Brain pericyte (primary cell): ENCODE results near the gene POC1A.
"Not testable (repeated sequence)": the region's sequence is repeated elsewhere in the genome, so short reads cannot be mapped to it uniquely, and the experiment has no call there.

Experiments
- DNase-seq: peaks from one replicate; pipeline ENCODE4 v3.0.0-alpha.2; 2012; ENCODE audit warnings: low read depth, low spot score

POC1A gene

GRCh38 chr3:52047295-52047960, 106.8 kb downstream of the POC1A start:
- no peak for DNase-seq

- DNase-seq, result no peak
Measured at GRCh38 chr3:52046902-52047239, 107.4 kb downstream of the POC1A start.

- DNase-seq, result no peak
Measured at GRCh38 chr3:52046186-52046901, 107.9 kb downstream of the POC1A start.

- no peak for DNase-seq
Measured at GRCh38 chr3:52044869-52045619, 109.2 kb downstream of the POC1A start.

- no peak for DNase-seq
Measured at GRCh38 chr3:52043750-52044149, 110.5 kb downstream of the POC1A start.

GRCh38 chr3:52043039-52043438, 111.2 kb downstream of the POC1A start:
- not testable (repeated sequence) for DNase-seq

- DNase-seq, result no peak
Measured at GRCh38 chr3:52041118-52041731, 113.0 kb downstream of the POC1A start.

- DNase-seq, result no peak
Measured at GRCh38 chr3:52040600-52040999, 113.6 kb downstream of the POC1A start.

GRCh38 chr3:52039846-52040245, 114.4 kb downstream of the POC1A start:
- no peak for DNase-seq

- DNase-seq, result no peak
Measured at GRCh38 chr3:52039426-52039825, 114.8 kb downstream of the POC1A start.

- no peak for DNase-seq
Measured at GRCh38 chr3:52038227-52038626, 116.0 kb downstream of the POC1A start.

- no peak for DNase-seq
Measured at GRCh38 chr3:52037291-52037690, 116.9 kb downstream of the POC1A start.

- DNase-seq, result no peak
Measured at GRCh38 chr3:52036829-52037228, 117.4 kb downstream of the POC1A start.

- no peak for DNase-seq
Measured at GRCh38 chr3:52036222-52036694, 118.0 kb downstream of the POC1A start.

- DNase-seq, result no peak
Measured at GRCh38 chr3:52034651-52035050, 119.6 kb downstream of the POC1A start.

- DNase-seq, result no peak
Measured at GRCh38 chr3:52034212-52034611, 120.0 kb downstream of the POC1A start.

- DNase-seq, result not testable (repeated sequence)
Measured at GRCh38 chr3:52033748-52034147, 120.5 kb downstream of the POC1A start.

GRCh38 chr3:52032702-52033408, 121.4 kb downstream of the POC1A start:
- no peak for DNase-seq

GRCh38 chr3:52031896-52032295, 122.3 kb downstream of the POC1A start:
- no peak for DNase-seq

GRCh38 chr3:52030714-52031310, 123.4 kb downstream of the POC1A start:
- no peak for DNase-seq

GRCh38 chr3:52029535-52029934, 124.7 kb downstream of the POC1A start:
- DNase-seq, result no peak
